Inflammatory macrophage treated with lipopolysaccharide for 4 hours (primary cell): ENCODE data around the gene KAT6B.

Experiments used
- DNase-seq: peaks from one replicate; pipeline ENCODE4 v3.0.0-alpha.2; 2020

The KAT6B gene

DNA sequence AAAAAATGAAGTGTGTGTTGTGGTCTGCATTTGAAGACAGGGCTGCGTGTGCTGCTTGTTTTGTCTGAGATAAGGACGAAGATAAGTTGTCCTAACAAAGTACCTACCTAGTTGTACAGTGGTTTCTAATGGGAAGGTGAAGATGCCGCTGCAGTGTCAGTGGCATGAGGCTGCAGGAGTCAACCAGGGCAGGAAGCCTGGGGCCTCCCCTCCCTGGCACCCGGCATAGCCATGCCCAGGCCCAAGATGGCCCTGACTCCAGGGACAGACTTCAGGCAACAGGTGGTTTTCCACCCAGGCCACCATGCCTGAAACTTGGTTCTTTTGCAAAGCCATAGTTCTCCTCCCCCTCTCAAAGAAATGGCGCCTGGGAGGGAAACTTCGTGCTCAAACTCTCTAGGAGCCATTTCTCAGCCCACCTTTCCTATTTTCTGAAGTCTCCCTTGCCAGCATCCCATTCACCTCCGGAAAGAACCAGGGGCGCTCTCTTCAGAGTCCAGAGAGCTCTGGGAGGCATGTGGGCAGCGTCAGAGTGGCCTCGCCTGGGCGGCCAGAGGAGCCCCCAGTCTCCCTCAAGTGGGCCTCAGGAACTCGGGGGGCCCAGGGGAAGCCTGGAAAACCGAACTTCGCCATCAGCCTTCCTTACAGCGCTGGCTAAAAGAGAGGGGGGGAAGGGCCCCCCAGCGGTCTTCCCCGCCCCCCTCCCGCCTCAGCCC lies 2.1 kb upstream of the KAT6B start:
- DNase-seq, result no peak

DNA sequence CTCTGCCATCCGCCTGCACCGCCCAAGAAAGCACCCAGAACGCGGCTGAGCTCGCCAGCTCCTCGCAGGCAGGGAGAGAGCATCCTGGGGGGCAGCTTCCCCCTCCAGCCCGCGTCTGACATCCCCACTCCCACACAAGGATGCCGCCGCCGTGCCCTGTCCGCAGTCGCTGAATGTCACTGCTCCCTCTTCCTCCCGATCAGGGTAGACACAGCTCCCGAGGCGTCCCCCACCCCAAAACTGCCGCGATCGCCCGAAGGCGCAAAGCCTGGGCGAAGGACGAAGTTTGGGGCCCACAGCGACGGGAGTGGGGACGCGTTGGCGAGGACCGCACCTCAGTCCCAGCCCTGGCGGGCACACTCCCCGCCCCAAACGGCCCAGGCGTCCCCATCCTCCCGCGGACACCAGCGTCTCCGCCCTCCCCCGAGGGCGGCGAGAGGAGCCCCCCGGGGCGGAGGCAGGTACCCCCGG lies 1.5 kb upstream of the KAT6B start:
- DNase-seq, result no peak

DNA sequence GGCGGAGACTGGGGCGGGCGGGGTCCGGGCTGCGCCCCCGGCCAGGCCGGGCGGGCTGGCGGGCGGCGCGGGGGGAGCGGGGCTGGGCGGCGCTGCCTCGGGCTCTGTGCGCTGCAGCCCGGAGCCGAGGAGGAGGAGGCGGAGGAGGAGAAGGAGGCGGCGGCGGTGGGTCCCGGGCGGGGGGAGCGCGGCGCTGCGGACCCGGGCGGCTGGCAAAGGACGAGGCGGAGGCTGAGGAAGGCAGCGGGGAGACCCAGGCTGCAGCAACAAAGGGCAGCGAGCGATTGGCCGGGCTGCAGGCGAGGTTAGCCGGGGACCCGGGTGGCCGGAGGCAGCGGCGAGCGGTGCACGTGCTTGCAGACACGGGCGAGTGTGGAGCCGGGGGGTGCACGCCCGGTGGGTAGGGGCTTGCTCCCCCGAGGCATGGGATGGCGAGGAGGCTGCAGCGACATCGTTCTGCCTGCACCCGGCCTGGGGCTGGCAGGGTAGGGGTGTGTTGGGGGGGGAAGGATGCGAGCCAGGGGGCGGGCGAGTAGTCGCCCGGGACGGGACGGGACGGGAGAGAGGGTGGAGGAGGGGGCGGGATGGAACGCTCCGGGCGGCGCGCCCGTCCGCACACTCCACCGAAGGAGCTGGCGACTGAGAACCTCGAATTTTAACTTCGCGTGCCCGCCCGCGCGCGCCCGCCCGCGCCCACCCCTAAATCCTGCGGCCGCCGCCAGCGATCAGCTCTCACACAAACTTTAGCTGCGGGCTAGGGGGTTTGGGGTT lies 844 bp upstream of the KAT6B start:
- no peak for DNase-seq

DNA sequence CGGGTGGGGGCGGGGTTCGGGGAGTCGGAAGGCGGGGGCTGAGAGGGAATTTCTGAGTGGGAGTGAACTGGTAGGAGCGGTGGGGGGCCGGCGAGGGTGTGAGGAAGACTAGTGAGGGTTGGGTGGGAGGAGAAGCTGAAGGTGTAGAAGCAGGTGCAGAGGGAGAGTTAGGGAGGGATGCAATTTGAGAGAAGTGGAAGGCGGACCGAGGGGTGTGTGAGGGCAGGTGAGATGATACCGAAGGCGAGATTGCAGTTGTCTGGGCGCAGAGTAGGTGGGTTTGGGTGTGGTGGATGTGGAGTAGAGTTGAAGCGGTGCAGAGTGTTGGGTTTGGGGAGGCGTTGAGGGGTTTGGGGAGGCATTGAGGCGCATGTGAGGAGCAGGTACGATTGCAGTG lies 643 bp downstream of the KAT6B start:
- no peak for DNase-seq

DNA sequence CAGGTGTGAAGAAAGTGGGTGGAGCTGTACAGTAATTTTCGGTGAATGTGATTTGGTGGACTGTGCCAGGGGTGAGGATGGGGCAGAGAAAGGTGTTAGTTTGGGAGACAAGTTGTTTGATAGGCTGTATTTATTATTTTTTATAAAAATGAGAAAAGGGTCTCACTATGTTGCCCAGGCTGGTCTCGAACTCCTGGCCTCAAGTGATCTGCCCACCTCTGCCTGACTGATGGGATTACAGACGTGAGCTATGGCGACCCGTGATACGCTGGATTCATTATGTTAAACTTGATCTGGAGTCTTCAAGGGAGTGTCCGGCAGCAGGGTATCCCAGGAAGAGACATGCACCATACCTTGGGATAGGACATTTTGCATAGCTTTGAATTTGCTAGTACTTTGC lies 1.3 kb downstream of the KAT6B start:
- DNase-seq, result no peak

DNA sequence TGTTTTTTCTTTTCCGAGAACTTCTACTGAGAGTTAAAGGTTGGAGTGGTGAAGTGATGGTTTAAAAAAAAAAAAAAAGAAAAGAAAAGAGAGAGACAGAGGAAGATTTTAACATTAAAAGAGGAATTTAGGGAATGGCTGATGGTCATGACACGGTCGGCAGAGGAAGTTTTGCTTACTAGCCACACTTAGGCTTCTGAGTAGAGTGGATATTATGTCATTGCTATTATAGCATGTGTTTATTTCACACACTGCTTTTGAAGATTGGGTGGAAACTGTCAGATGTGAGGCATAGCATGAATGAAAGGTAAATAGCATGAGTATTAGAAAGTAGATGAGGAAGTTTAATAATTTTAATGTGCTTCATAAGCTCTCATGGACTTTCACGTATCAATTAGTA lies 2.5 kb downstream of the KAT6B start:
- peak; percentile 59 for DNase-seq

DNA sequence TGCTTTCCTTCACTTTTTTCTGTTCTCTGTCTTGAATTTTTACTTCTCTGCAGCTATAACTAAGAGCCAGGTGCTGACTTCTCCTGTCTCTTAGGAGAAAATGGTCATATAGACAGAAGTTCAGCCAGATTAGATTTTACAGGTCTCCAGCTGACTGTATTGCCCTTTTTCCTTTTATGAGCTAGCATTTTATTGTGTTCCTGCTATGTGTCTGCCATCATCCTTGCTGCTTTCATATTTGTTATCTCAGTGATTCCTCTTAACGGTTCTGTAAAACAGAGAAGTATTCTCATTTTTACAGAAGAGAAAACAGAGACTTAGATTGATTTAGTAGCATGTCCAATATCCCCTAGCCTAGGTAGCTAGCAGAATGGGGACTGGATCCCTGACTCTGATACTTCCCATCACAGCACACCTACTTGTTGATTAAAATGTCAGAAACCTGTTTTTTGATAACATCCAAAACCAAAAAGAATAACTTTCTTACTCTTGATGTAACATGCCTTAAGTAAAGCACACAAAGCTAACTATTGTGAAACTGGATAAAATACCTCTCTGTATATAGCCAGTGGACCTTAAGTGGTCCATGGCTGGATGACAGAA lies 5.2 kb downstream of the KAT6B start:
- DNase-seq, result no peak

DNA sequence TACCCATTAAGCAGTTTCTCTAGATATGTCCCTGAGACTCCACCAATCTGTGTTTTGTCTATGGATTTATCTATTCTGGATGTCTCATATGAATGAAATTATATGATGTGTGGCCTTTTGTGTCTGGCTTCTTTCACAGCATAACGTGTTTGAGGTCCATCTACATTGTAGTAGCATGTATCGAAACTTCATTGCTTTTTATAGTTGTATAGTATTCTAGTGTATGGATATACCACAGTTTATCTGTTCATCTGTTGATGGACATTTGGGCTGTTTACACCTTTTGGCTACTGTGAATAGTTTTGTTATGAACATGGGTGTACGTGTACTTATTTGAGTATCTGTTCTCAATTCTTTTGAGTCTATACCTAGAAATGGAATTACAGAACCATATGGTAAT lies 9.6 kb downstream of the KAT6B start:
- no peak for DNase-seq

DNA sequence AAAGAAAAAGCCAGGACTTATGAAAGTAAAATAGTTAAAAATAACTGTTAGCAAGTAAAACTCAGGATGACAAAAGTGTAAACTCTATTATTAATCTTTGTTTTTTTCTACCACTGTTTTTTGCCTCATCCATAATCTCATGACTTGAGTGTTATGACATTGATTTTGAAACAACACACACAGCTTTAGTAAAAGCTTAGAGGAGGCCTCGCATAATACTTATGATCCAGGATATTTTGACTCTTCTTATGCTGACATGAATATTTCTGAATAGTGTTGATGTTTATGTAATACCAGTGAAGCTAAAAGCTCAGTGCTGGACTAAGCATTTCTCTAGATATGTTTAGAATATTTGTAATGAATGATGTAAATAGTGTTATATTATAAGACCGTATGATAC lies 10.5 kb downstream of the KAT6B start:
- peak; percentile 76 for DNase-seq

DNA sequence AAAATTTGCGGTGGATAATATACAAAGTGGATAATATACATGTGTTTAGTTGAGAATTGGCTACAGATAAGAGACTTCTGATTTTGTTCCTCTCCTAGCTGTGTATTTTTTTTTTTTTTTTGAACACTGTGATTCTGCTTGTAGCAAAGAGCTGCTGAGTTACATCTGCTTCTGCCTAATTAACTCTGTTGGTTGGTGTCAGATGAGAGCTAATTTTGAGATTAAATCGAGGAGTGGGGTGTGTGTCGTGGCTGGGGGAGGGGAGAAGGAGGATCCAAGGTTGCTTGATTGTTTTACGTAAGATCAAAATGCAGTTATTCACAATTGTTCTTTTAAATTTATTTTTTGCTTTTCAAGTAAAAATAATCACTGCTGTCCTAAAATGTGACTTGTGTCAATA lies 11.3 kb downstream of the KAT6B start:
- no peak for DNase-seq

DNA sequence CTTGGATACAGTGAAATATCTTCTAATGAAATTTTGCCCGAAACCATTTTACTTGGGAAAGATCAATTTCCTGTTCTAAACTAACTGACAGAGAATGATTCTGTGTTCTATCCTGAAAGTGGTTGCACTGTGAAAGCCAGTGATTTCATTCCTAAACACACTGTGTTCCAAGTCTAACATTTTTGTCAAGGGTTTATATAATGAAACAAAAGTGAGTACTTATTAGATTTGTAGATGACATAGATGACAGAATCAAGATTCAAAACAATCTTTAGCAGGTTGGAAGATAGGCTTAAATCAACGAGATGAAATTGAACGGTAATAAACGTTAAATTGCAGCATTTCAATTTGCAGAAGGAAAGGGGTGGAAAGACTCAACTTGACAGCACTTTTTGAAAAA lies 13.3 kb downstream of the KAT6B start:
- DNase-seq, result no peak

DNA sequence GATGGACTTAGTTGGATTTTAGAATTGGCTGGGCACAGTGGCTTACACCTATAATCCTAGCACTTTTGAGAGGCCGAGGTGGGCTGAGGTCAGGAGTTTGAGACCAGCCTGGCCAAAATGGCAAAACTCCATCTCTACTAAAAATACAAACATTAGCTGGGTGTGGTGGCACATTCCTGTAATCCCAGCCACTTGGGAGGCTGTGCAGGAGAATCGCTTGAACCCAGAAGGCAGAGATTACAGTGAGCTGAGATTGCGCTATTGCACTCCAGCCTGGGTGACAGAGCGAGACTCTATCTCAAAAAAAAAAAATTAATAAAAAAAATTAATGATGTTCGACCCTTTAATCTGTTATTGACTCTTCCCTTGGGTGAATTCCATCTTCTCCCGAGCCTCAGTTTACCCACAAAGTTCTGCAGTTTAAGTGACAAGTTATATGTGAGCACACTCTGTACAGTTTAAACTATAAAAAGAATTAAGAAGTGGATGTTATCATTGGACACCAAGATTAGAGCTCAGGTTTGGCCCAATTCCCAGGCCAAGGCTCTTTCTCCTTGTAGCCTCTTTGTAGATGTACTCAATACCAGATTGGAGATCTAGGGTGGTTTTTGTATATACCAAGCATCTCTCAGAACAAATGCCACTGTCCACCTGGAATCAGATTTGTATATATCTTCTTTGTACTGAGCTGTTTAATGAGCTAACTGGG lies 15.0 kb downstream of the KAT6B start:
- no peak for DNase-seq

DNA sequence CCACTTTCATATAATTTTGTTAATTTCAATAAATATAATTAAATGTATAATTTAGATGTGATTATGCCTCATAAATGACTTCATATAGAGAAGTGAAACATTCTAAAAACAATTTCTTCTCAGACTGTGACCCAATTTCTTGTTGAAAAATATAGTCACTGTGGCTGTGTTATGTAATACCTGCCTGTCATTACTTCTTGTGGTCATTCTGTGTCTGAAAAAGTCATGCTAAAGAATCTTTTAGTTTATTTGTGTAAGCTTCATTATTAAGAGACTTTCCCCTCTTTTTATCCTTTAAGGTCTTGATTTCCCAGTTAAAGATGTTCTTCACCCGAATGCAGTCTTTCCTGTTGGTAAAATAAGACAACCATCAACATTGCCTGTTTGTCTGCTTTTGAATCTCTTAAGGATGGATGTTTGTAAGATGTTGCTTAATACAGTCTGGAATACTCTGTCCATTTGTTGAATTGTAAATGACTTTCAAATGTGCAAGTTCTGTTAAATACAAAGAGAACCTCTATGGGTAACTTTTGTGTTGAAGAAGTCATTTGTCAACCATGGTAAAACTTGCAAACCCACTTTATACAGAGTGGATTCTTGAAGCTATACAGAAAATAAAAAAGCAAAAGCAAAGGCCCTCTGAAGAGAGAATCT lies 16.0 kb downstream of the KAT6B start:
- DNase-seq, result peak; percentile 92

DNA sequence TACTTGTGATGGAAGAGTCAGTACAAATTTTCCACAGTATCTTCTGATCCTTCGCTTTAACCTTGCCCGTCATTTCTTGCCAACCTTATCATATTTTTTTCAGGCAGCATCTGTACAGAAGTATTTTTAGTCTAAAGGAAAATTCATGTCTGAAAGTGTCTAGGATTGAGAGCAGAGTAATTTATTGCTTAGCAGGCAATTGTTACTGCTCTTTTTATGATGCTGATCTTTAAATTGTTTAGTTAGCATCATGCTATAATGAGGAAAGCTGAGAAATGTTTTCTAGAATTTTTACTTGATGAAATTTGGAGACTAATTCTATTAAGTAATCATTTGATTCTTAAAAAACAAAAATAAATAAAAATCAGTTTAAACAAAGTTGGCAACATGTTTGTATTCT lies 20.6 kb downstream of the KAT6B start:
- no peak for DNase-seq

DNA sequence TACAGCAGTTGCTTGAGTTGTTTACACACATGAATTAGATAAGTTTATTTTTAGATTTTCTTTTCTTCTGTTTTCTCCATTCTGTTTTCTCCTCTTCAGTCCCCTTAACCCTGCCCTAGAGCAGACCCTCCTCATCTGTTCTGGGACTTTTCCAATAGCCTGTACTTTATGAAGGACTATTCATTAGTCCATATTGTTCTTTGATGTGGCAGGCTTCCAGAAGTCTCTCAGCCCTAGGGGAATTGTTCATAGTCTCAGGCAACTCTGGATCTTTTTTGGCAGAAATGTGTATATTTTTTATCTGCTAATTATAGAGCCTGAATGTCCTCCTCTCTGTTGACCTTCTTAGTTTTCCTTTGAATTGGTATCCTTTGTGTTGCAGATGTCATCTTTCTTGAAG lies 25.4 kb downstream of the KAT6B start:
- no peak for DNase-seq

DNA sequence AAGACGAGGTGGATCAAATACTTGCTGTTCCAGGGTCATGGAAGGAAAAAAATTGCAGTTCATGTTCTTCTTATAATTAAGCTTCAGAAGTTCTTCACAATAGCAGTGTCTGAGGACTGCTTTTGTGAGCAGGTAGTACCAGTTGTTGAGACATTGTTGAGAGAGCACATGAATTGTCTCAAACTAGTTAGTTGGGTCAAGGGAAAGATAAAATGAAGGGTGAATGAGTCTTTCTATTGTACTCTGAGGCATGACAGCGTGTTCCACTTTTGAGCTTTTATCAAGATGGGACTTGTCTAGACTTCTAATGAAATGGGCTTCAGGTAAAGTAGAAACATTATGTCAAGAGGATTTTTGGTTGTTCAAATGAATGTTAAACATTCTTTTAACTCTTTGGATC lies 26.0 kb downstream of the KAT6B start:
- DNase-seq, result no peak

DNA sequence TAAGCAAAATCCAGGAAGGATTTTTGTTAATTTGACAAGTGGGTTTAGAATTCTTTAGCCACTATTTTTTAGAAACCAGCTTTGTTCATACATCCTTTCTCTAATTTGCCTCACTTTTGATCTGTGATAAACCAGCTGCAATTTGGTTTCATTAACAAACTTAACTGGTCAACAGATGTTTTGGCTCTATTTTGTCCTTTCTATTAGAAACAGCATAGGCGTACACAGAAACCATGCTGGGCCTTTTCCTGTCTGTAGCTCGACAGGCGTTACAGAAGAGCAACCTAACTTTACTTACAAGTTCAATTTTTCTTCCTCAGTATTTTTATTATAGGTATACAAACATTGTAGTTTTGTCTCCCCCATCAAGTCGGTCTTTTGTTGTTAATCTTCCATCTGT lies 28.2 kb downstream of the KAT6B start:
- no peak for DNase-seq

DNA sequence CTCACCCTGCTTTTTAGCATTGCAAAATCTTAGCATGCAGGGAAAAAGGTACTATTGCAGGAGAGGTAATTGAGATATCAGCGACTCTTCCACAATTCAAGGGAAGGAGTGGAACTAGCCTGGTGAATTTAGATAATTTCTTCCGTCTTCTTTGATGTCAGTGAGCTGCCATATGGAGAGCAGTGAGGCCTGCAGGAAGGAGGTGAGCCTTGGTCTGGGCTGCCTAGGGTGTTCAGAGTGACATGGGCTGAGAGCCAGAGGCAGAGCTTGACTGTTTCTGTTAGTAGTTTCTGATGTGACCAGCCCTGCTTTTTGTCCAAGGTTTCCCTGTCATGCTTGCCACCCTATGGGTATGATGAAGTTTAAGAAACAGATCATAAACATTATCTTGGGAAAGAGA lies 28.6 kb downstream of the KAT6B start:
- no peak for DNase-seq

DNA sequence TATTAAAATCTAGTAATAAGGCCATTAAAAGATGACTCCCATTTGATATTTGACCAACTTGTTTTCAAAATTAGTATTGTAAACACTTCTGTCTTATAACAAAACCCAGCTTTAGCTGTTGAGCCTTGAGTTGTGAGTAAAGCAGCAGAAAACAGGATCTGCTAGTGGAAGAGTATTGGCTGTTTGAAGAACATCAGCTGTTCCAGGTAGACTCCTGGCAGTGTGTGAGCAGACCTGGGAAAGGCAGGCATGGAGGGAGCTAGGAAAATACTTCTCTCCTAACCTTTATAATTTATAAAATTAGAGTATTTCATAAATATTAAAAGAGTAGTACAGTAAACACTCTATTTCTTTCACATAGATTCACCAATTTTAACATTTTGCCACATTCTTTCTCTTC lies 29.0 kb downstream of the KAT6B start:
- no peak for DNase-seq

DNA sequence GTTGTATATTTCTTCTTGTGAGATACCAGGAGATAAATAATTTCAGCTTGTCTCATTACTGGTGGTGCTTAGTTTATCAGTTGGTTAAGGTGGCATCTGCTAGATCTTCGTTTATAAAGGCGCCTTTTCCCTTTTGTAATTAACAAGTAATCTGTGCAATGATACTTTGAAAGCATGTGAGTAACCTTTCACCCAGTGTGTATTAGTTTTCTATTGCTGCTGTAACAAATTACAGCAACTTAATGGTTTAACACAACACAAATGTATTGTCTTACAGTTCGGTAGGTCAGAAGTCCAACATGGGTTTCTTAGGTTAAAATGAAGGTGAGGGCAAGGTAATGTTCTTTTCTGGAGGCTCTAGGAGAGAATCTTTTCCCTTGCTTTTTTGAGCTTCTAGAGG lies 30.5 kb downstream of the KAT6B start:
- no peak for DNase-seq

DNA sequence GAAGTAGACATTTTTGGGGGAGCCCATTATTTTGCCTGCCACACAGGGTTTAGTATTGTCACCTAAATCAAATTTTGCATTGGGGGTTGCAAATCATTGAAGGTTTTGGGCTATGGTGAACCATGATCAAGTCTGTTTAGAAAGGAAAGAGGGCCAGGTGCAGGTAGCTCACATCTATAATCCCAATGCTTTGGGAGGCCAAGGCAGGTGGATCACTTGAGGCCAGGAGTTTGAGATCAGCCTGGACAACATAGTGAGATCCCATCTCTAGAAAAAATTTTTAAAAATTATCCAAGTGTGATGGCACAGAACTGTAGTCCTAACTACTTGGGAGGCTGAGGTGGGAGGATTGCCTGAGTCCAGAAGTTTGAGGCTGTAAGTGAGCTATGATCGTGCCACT lies 31.2 kb downstream of the KAT6B start:
- no peak for DNase-seq

DNA sequence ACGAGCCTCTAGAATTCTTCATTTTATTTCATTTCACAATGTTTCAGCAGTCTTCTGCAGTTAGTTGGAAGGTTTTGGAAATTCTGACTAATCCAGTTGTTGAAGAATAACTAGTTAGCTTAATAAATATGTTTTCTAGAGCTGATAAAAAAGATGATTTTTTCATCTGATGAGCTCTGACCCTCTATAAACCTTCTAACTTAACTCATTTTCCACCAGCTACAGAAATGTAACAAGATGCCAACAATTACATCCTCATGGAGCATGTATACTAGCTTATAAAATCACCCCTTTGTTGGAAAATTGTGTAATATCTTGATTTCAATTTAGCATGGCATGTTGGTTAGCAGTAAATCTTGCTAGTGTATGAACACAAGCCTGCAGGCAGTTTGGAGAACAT lies 33.1 kb downstream of the KAT6B start:
- DNase-seq, result no peak

DNA sequence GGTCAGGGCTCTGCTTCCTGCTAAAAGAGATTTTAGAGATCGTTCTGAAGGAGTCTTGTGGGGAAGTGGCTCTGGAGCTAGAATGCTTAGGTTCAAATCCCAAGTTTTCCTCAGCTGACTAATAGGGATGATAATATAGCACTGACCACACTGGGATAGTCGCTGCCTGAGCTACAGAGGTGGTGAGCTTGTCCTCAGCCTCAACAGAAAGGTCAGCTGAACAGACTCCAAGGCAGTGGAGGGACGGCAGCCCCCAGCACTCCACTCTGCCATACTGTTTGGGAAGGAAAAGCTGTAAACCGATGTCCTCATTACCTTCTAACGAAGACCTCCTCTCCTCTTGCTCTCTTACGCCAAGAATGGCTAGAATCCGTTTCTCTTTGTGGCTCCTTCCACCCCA lies 36.2 kb downstream of the KAT6B start:
- no peak for DNase-seq
